ENCODE results near the gene IFNGR2.
"Not testable (repeated sequence)": the region's sequence is repeated elsewhere in the genome, so short reads cannot be mapped to it uniquely, and the experiment has no call there.

IFNGR2 gene

DNA sequence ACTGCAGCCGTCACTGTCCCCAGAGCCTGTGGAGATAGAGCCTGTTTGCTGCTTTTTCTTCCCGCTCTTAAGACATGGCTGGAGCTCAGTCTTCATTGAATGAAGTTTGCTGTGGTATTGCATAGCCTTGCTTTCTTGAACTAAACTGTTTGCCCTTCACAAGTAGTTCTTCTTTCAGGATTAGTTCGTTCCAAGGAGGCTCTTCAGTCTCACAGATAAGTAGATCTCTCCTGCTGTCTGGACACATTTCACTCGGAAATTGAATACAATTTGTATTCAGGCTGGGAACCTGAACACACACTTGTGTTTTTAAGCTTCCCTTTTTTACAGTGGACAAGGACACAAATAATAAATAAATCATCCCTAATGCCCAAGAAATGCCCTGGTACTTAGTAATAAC, 43.8 kb upstream of the IFNGR2 start:
- no peak overlapping the region for H3K9ac ChIP-seq
- H3K9me3 ChIP-seq (ENCODE audit: control insufficient read depth, low read length), result no peaks in the 10 kb centered on the region
- peaks cover 4% of the 10 kb centered on the region for H3K4me1 ChIP-seq
- H3K36me3 ChIP-seq (ENCODE audit: control insufficient read depth, insufficient read depth, low read length), result no peaks in the 10 kb centered on the region
- no peaks in the 10 kb centered on the region for H3K79me2 ChIP-seq
- TF ChIP-seq, protein P1, sequence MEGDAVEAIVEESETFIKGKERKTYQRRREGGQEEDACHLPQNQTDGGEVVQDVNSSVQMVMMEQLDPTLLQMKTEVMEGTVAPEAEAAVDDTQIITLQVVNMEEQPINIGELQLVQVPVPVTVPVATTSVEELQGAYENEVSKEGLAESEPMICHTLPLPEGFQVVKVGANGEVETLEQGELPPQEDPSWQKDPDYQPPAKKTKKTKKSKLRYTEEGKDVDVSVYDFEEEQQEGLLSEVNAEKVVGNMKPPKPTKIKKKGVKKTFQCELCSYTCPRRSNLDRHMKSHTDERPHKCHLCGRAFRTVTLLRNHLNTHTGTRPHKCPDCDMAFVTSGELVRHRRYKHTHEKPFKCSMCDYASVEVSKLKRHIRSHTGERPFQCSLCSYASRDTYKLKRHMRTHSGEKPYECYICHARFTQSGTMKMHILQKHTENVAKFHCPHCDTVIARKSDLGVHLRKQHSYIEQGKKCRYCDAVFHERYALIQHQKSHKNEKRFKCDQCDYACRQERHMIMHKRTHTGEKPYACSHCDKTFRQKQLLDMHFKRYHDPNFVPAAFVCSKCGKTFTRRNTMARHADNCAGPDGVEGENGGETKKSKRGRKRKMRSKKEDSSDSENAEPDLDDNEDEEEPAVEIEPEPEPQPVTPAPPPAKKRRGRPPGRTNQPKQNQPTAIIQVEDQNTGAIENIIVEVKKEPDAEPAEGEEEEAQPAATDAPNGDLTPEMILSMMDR (IDR thresholded peaks at IDR 0.05), result no peak
- no peak overlapping the region for H3K4me2 ChIP-seq (ENCODE audit: low read length)
- no peak overlapping the region for H3K4me3 ChIP-seq (ENCODE audit: low read depth, low read length)
- no peak overlapping the region for H3K27ac ChIP-seq
- H2AFZ ChIP-seq, result no peak overlapping the region
- no peaks in the 10 kb centered on the region for H3K27me3 ChIP-seq (ENCODE audit: control insufficient read depth, insufficient read depth, low read length)

- no peaks in the 10 kb centered on the region for H3K79me2 ChIP-seq
- no peak overlapping the region for H3K4me3 ChIP-seq (ENCODE audit: low read depth, low read length)
- H3K27ac ChIP-seq, result no peak overlapping the region
- TF ChIP-seq, protein P1 (IDR thresholded peaks at IDR 0.05), result no peak
- no peaks in the 10 kb centered on the region for H3K27me3 ChIP-seq (ENCODE audit: control insufficient read depth, insufficient read depth, low read length)
- H2AFZ ChIP-seq, result no peak overlapping the region
- no peak overlapping the region for H3K9ac ChIP-seq
- no peaks in the 10 kb centered on the region for H3K9me3 ChIP-seq (ENCODE audit: control insufficient read depth, low read length)
- H3K36me3 ChIP-seq (ENCODE audit: control insufficient read depth, insufficient read depth, low read length), result no peaks in the 10 kb centered on the region
- H3K4me2 ChIP-seq (ENCODE audit: low read length), result no peak overlapping the region
- peaks cover 4% of the 10 kb centered on the region for H3K4me1 ChIP-seq
Measured at GRCh38 chr21:33360281-33360680, 42.9 kb upstream of the IFNGR2 start.

DNA sequence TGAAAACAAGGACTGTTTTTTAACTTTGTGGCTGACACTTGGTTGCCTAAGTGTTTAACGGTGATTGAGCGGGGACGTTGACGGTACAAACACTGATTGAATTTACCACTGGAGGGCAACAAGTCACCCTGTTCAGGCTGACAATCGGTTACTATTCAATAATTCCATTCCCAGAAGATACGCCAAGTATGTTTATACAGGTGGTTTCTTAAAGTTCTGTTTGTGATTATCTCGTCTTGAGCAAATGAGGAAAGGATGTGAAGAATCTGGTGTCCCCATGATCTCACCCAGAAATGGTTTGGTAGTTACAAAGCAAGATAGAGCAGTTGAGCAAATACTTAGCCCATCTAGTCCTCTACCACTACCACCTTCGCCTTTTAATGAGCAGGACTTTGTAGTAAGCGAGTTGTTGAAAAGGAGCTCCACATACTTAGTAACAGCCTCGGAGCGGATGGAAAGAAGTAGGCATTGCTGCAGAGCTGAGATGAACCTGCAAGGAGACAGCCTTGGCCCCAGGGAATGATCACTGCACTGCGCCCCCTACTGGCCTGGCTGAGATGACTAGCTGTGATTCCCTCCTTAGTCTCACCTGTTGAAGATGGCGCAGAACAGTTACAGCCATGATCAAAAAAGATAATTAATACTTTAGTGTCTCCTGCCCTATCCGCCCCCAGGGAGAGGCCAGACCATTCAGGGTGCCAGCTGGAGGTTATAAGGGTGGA, 42.2 kb upstream of the IFNGR2 start:
- Histone ChIP-seq H3K4me1 (peaks cover 4% of the 10 kb centered on the region), H3K27ac (no peak overlapping the region), H3K9me3 (ENCODE audit: control insufficient read depth, low read length) (no peaks in the 10 kb centered on the region), H3K79me2 (no peaks in the 10 kb centered on the region), H3K36me3 (ENCODE audit: control insufficient read depth, insufficient read depth, low read length) (no peaks in the 10 kb centered on the region), H2AFZ (no peak overlapping the region), H3K4me2 (ENCODE audit: low read length) (peak overlapping the region; percentile 48), H3K9ac (no peak overlapping the region), H3K4me3 (ENCODE audit: low read depth, low read length) (peak overlapping the region; percentile 50), H3K27me3 (ENCODE audit: control insufficient read depth, insufficient read depth, low read length) (no peaks in the 10 kb centered on the region)
- TF ChIP-seq, protein P1 (IDR thresholded peaks at IDR 0.05), result peak; percentile 69

DNA sequence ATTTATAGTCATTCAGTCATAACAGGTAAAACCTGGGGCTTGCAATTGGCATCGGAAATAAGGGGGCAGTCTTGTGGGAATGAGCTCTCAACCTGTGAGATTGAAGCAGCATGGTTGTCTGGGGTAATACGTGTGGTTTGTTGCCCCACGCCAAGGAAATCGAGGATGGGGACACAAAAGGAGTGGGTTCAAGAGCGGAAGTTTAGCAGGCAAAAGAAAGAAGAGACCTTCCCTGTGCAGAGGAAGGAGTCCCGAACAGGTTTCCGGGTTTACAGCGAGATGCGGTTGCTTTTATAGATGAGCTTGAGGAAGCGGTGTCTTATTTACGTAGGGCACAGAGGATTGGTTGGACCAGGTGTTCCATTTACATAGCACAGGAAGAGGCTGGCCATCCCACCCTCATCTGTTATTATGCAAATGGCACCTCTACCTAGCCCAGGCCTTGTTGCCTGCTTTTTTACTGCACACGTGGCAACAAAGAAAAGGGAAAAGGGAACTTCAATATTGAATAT, 41.1 kb upstream of the IFNGR2 start:
- no peaks in the 10 kb centered on the region for H3K36me3 ChIP-seq (ENCODE audit: control insufficient read depth, insufficient read depth, low read length)
- no peak overlapping the region for H3K9ac ChIP-seq
- TF ChIP-seq, protein P1 (IDR thresholded peaks at IDR 0.05), result no peak
- H3K9me3 ChIP-seq (ENCODE audit: control insufficient read depth, low read length), result no peaks in the 10 kb centered on the region
- no peaks in the 10 kb centered on the region for H3K79me2 ChIP-seq
- no peak overlapping the region for H2AFZ ChIP-seq
- peak overlapping the region; percentile 50 for H3K4me3 ChIP-seq (ENCODE audit: low read depth, low read length)
- no peak overlapping the region for H3K27ac ChIP-seq
- H3K4me2 ChIP-seq (ENCODE audit: low read length), result peak overlapping the region; percentile 48
- H3K27me3 ChIP-seq (ENCODE audit: control insufficient read depth, insufficient read depth, low read length), result no peaks in the 10 kb centered on the region
- H3K4me1 ChIP-seq, result peaks cover 4% of the 10 kb centered on the region

DNA sequence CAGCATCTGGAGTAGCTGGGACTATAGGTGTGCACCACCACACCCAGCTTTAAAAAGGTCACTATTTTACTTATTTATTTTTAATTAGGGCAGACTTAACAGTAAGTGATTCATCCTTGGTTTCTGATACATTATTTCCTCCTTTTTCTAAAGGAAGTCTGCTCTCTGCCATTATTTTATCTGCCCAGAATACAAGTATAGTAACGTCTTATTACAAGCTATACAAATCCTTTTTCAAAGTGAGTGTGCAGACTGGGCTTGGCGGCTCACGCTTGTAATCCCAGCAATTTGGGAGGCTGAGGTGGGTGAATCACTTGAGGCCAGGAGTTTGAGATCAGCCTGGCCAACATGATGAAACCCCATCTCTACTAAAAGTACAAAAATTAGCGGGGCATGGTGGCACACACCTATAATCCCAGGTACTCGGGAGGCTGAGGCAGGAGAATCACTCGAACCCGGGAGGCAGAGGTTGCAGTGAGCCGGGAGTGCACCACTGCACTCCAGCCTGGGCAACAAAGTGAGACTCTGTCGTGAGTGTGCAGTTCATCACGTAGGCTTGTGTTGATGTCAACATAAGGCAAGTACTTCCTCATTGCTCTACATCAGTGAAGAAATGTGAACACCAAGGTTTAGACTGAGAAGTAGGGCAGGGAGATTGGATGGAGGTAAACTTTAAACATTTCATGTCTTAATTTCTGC, 39.2 kb upstream of the IFNGR2 start:
- H3K27ac ChIP-seq, result not testable (repeated sequence)

More for the DNA sequence above, 39.2 kb upstream of the IFNGR2 start:
- H3K4me1 ChIP-seq; H3K79me2 ChIP-seq; H3K9ac ChIP-seq; H3K4me3 ChIP-seq (ENCODE audit: low read depth, low read length); H3K27me3 ChIP-seq (ENCODE audit: control insufficient read depth, insufficient read depth, low read length); H3K9me3 ChIP-seq (ENCODE audit: control insufficient read depth, low read length); H2AFZ ChIP-seq; H3K36me3 ChIP-seq (ENCODE audit: control insufficient read depth, insufficient read depth, low read length); H3K4me2 ChIP-seq (ENCODE audit: low read length): not testable (repeated sequence)
